ENCODE measurements around the gene HDAC1.
A peak's percentile ranks its signal among the peaks of the same experiment; 100 is the strongest.

The HDAC1 gene

DNA sequence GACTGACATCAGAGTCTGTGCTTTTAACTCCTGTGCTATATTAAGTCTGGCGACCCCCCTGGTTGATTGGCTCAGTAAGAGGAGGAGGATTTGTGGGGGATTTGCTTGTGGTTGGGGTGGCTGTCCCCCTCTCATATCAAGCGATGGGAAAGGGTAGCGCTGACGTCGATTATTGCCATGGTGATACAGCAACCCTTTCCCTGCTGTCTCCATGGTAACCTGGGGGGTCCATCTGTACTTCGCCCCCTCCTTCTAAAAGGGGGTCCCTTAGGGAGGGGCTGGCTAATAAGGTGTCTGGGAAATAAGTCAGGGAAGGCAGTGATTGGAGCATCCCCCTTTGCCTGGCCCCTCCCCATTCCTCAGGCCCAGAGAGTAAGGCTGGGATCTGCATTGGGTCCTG lies 65.7 kb downstream of the HDAC1 start:
- Mint-ChIP-seq H3K27me3 (peaks cover 5% of the 10 kb centered on the region), H3K4me3 (no peak overlapping the region), H3K9me3 (no peaks in the 10 kb centered on the region), H3K27ac (no peak overlapping the region), H3K36me3 (ENCODE audit: low read depth) (no peaks in the 10 kb centered on the region), H3K4me1 (peaks cover 26% of the 10 kb centered on the region)
- DNase-seq (no peak), ATAC-seq (no peak)

DNA sequence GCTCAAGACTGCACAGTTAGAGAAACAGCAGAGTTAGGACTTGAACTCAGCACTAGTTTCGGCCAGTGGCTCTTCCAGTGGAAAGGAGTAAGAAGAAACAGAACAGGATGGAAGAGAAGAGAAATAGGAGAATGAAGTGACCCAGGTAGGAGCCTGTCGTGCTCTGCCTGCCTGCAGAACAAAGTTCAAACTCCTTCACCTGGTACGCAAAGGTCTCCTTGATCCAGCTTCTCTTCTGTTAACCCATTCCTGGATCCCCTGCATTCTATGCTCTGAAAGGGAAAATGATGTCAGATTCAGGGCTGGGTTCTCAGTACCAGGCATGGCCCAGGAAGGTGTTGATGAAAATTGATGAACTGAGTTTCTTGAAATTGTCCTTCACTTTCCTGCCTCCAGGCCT lies 66.6 kb downstream of the HDAC1 start:
- Mint-ChIP-seq H3K27me3 (peaks cover 5% of the 10 kb centered on the region), H3K4me1 (peaks cover 26% of the 10 kb centered on the region), H3K4me3 (no peak overlapping the region), H3K27ac (no peak overlapping the region), H3K36me3 (ENCODE audit: low read depth) (no peaks in the 10 kb centered on the region), H3K9me3 (no peaks in the 10 kb centered on the region)
- ATAC-seq (no peak), DNase-seq (no peak)

DNA sequence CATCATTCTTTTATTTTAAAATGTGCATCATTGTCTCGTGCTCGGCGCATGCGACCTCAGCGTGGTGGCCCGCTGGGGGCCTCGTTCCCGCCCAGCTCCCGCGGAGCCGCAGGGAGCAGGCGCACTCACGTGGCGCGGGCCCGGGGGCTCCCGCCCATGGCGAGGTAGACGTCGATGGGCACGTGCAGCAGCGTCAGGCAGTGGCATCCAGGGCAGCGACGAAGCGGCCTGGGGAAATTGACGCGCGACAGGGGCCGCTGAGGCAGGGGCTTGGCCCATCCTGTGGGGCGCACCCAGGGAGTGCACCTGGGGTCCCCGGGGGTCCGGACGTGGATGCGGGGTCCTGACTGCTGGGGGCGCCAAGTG lies 69.4 kb downstream of the HDAC1 start:
- ATAC-seq (no peak), DNase-seq (no peak)
- Mint-ChIP-seq H3K27ac (no peak overlapping the region), H3K36me3 (ENCODE audit: low read depth) (no peaks in the 10 kb centered on the region), H3K9me3 (no peaks in the 10 kb centered on the region), H3K4me3 (peak overlapping the region; percentile 47), H3K27me3 (peaks cover 5% of the 10 kb centered on the region), H3K4me1 (peaks cover 26% of the 10 kb centered on the region)

DNA sequence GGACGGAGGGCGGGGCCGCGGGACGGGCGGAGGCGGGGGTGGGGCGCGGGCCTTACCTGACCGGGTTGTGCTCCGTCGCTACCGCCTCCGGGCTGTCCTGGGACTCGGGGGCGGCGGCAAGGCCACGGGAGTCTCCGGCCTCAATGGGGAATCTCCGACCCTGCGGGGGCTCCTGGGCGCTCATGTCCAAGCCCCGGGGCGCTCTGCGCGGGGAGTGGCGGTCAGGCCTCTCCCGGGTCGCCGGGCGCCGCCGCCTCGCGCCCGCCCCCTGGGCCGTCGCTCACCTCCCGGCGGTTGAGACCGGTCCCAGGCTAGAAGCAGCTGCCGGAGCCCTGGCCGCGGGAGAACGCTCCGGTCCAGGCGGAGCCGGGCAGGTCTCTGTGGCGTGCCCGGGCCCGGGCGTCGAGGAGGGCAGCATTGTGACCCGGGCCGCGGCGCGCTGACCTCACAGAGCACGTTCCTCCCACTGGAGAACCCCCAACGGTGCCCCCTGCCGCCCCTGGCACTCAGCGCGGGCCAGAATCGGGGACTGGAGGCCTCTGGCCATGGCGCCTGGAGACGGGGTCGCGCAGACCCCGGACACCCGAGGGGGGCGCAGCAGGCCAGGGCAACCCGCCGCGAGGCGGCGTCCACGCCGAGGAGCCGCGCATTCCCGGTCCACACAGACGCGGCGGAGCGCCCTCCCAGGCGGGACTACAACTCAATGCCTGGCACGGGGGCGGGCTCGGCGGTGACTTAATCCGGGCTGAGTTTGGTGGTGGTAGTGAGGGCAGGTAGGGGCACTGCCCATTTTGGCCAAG lies 70.0 kb downstream of the HDAC1 start:
- H3K4me3 Mint-ChIP-seq: peak overlapping the region; percentile 29
- H3K27me3 Mint-ChIP-seq: peaks cover 5% of the 10 kb centered on the region
- DNase-seq: peak; percentile 26
- H3K4me1 Mint-ChIP-seq: peaks cover 26% of the 10 kb centered on the region
- H3K9me3 Mint-ChIP-seq: no peaks in the 10 kb centered on the region
- H3K27ac Mint-ChIP-seq: no peak overlapping the region
- H3K36me3 Mint-ChIP-seq (ENCODE audit: low read depth): no peaks in the 10 kb centered on the region
- ATAC-seq: peak; percentile 38

DNA sequence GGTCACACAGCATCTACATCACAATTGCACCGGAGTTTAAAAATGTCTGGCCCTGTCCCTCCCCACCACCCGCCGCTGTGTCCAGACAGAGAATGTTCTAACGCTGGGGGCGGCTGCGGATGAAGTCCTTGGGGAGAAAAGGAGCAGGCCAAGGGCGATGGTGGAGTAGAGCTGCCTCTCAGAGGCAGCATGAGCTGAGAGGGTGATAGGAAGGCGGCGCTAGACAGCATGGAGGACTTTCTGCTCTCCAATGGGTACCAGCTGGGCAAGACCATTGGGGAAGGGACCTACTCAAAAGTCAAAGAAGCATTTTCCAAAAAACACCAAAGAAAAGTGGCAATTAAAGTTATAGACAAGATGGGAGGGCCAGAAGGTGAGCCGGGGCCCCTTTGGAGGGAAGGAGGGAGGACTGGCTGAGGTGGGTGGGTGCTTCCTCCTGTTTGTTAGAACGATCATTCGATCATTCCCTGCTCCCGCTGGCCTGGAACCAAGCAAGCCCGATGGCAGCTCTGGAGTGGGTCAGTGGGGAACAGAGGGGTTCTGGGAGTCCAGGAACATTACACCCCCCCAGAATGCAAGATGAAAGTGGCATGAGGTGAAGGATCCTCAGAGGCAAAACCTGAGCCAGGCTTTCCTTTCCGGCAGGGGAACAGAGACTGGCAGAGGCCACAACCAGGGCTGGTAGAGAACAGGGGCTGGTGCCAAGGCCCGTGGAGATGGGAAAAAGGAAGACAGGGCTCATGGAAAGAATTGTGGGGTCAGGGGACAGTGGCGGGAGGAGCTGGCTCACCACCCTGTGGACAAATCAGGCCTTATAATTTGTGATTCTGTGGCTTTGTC lies 70.8 kb downstream of the HDAC1 start, which contains the start of the genes FAM229A and TSSK3:
Gene FAM229A (minus strand): TSS at position 12 of the 840 bp plus-strand sequence. CDS start 394 bp downstream, outside the sequence.
Gene TSSK3 (plus strand): TSS at position 66 of the 840 bp plus-strand sequence. CDS start 163 bp downstream, at position 229.
- Mint-ChIP-seq H3K4me1 (peaks cover 23% of the 10 kb centered on the region), H3K4me3 (peak within 1 kb of the TSS; percentile 29), H3K9me3 (no peaks in the 10 kb centered on the region), H3K27me3 (peaks cover 5% of the 10 kb centered on the region), H3K36me3 (ENCODE audit: low read depth) (peaks cover 2% of the 10 kb centered on the region), H3K27ac (peak within 1 kb of the TSS; percentile 39)
- DNase-seq (no peak), ATAC-seq (no peak)

DNA sequence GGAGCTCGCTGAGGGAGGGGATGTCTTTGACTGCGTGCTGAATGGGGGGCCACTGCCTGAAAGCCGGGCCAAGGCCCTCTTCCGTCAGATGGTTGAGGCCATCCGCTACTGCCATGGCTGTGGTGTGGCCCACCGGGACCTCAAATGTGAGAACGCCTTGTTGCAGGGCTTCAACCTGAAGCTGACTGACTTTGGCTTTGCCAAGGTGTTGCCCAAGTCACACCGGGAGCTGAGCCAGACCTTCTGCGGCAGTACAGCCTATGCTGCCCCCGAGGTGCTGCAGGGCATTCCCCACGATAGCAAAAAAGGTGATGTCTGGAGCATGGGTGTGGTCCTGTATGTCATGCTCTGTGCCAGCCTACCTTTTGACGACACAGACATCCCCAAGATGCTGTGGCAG lies 71.8 kb downstream of the HDAC1 start:
- no peak overlapping the region for H3K4me3 Mint-ChIP-seq
- DNase-seq (no peak), ATAC-seq (no peak)
- no peak overlapping the region for H3K27ac Mint-ChIP-seq
- no peaks in the 10 kb centered on the region for H3K9me3 Mint-ChIP-seq
- peaks cover 5% of the 10 kb centered on the region for H3K27me3 Mint-ChIP-seq
- H3K4me1 Mint-ChIP-seq: peaks cover 23% of the 10 kb centered on the region
- peaks cover 6% of the 10 kb centered on the region for H3K36me3 Mint-ChIP-seq (ENCODE audit: low read depth)

DNA sequence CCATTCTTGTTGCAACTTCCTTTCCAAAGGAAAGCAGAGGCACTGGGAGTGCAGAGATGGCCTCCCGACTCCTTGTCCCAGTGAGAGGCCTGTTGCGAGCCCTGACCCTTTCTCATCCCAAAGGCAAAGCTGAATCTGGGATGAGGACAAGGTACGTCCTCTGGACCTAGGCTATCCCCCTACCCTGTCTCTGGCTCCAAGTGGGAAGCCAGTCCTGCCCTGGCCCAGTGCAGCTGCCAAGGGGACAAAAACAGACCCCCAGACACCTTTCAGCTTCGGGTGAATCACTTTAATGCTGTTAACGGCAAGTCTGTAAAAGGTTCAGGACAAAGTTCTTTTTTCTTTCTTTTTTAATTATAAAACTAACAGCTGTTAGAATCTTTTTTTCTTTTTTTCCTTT lies 73.0 kb downstream of the HDAC1 start:
- H3K9me3 Mint-ChIP-seq: no peaks in the 10 kb centered on the region
- H3K27me3 Mint-ChIP-seq: peaks cover 5% of the 10 kb centered on the region
- ATAC-seq (no peak), DNase-seq (no peak)
- H3K4me3 Mint-ChIP-seq: no peak overlapping the region
- peaks cover 16% of the 10 kb centered on the region for H3K4me1 Mint-ChIP-seq
- no peak overlapping the region for H3K27ac Mint-ChIP-seq
- peaks cover 6% of the 10 kb centered on the region for H3K36me3 Mint-ChIP-seq (ENCODE audit: low read depth)

DNA sequence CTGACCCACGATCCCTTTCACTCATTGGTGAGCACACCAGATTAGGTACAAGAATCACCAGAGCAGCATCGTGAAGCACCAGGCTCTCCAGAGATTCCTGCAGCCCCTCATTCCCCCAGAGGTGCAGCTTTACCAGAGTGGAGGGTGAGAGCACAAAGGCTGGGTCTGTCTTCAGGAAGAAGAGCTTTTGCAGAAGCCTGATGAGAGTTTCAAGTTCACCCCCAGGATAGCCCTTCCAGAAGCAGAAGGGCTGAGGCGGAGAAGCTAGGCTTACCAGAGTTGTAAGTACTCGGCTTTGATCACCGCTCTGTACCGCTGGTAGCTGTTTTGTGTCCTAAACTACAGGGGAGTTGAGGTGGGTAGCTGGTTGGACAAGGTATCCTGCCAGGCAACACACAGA lies 73.6 kb downstream of the HDAC1 start:
- H3K27me3 Mint-ChIP-seq: peaks cover 5% of the 10 kb centered on the region
- peaks cover 6% of the 10 kb centered on the region for H3K36me3 Mint-ChIP-seq (ENCODE audit: low read depth)
- H3K9me3 Mint-ChIP-seq: no peaks in the 10 kb centered on the region
- no peak overlapping the region for H3K4me3 Mint-ChIP-seq
- DNase-seq (no peak), ATAC-seq (no peak)
- no peak overlapping the region for H3K27ac Mint-ChIP-seq
- H3K4me1 Mint-ChIP-seq: peaks cover 10% of the 10 kb centered on the region

DNA sequence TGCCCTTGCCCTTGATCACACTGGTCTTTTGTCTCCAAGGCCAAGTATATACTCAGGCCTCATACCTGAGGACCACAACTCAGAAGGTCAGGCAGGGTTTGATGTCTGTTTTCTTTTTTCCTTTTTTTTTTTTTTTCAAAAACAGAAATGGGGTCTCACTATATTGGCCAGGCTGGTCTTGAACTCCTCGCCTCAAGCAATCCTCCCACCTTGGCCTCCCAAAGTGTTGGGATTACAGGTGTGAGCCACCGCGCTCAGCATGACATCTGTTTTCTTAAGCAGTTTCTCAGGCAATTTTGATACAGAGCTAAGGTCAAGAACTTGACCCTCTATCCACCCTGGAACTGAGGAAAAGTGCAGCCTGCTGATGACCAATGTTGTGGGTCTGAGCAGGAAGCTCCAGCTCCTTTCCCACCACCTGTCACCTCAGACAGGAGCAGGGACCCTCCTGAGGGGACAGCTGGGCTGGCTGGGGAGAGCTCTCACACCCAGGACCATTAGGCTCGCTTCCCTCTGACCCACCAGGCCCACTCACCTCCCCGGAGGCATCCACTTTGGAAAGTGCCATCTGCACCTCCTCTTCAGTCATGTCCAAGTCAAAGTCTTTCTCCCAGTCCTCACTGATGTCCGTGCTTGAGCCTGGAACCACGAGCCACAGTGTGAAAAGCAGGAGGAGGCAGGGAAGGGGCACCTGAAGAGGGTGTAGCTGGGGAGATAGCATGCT lies 76.2 kb downstream of the HDAC1 start:
- no peak for DNase-seq
- Mint-ChIP-seq H3K4me1 (peaks cover 9% of the 10 kb centered on the region), H3K36me3 (ENCODE audit: low read depth) (peaks cover 8% of the 10 kb centered on the region), H3K4me3 (no peak overlapping the region), H3K9me3 (no peaks in the 10 kb centered on the region), H3K27ac (no peak overlapping the region), H3K27me3 (no peaks in the 10 kb centered on the region)
- no peak for ATAC-seq

DNA sequence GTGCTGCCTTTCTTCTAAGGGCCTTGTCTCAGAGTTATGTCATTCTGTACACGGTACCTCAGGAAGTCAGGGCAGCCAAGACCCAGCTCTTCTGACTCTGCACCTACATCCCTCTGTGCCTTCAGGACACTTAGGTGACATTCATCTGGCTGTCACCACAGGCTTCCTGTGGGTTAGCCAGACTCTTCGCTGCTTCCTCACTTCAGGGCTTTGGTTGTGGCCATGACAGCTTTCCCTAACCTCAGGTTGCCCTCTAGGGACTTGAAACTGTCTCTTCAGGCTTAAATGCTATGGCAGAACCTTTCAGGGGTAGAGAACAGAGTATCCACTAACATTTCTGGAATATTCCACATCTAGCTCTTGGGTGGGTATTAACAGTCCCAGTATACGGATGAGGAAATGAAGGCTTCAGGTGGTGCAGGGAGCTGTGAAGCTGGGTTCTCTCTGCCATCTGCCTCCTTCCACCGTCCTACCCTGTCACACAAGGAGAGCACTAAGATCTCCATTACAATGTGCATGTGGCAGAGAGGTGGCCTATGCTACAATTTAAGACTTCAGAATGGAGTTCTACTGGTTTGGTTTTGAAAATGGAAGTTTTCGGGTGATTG lies 80.4 kb downstream of the HDAC1 start:
- peak; percentile 20 for DNase-seq
- H3K27ac Mint-ChIP-seq: no peak overlapping the region
- H3K4me1 Mint-ChIP-seq: peaks cover 9% of the 10 kb centered on the region
- no peaks in the 10 kb centered on the region for H3K9me3 Mint-ChIP-seq
- no peaks in the 10 kb centered on the region for H3K27me3 Mint-ChIP-seq
- ATAC-seq: peak; percentile 80
- peaks cover 10% of the 10 kb centered on the region for H3K36me3 Mint-ChIP-seq (ENCODE audit: low read depth)
- no peak overlapping the region for H3K4me3 Mint-ChIP-seq

DNA sequence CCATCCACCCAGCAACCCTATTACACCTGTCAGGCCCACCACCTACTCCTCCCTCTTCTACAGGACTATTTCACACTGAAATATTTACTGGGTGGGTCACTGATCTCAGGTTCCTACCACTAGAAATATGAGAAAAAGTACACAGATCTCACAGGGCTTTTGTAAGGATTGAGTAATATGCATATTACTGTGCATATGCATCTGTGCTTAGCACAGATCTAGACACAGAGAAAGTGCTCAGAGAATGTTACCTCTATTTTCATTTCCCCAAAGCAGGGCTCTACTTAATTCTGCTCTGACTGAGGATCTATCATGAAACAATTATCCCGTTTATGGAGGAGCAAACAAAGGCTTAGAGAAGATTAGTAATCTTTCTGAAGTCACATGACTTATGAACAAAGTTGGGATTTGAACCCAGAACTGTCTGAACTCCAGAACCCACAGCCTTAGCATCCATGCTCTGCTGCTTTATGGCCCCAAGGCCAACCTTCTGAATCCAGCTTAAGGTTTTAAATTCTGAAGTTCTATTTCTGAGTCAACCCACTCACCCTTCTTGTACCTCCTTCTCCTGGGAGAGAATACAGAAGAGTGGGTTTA lies 82.2 kb downstream of the HDAC1 start:
- H3K4me3 Mint-ChIP-seq: no peak overlapping the region
- no peaks in the 10 kb centered on the region for H3K9me3 Mint-ChIP-seq
- H3K36me3 Mint-ChIP-seq (ENCODE audit: low read depth): peaks cover 12% of the 10 kb centered on the region
- H3K27ac Mint-ChIP-seq: no peak overlapping the region
- no peaks in the 10 kb centered on the region for H3K27me3 Mint-ChIP-seq
- H3K4me1 Mint-ChIP-seq: peaks cover 9% of the 10 kb centered on the region
- ATAC-seq (no peak), DNase-seq (no peak)

DNA sequence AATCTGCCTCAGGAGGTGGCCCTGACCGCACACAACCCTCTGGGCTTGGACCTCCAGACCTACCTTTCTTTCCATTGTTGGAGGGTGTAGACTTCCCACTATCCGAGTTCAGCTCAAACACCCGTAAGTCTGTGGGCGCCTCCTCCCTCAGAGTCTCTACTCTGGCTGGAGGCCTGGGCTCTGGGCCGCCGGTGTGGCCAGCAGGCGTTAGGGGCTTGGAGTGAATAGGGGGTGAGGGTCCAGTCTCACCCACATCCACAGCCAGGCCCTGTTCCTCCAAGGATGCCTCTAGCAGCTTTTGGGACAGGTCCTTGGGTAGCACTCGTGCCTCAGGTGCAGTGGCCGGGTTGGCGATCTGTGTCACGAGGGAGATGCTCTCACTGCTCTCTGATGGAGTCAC lies 84.3 kb downstream of the HDAC1 start:
- H3K36me3 Mint-ChIP-seq (ENCODE audit: low read depth): peaks cover 19% of the 10 kb centered on the region
- peaks cover 9% of the 10 kb centered on the region for H3K4me1 Mint-ChIP-seq
- no peaks in the 10 kb centered on the region for H3K27me3 Mint-ChIP-seq
- H3K27ac Mint-ChIP-seq: no peak overlapping the region
- no peaks in the 10 kb centered on the region for H3K9me3 Mint-ChIP-seq
- no peak overlapping the region for H3K4me3 Mint-ChIP-seq
- DNase-seq (no peak), ATAC-seq (no peak)

DNA sequence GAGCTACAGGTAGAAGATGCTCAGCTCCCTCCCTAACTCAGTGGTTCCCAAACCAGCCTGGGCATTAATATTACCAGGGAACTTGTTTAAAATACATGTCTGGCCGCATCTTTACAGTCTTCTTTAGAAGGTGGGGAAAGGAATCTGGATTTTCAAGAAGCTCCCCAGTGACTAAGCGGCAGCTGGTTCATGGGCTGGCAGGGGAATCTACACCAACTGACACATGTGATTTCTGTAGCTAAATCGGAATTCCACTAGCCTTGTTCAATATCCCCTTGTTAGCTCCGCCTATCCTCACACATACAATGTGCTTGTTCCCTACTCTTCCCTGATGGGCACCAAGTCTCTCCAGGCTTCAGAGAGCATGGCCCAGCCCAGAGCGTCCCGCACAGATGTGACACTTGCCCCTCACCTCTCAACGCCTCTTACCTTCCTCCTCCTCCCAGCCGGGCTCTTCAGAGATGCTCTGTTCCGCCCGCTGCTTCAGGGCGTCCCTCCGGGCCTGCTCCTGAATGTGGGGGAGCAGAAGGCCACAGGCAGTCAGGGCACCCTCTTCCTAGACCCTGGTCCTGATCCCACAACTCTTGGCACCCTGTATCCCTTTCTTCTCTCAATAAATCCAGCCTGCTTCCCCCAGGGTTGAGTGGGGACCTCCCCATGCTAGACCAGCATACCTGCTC lies 85.8 kb downstream of the HDAC1 start:
- no peaks in the 10 kb centered on the region for H3K9me3 Mint-ChIP-seq
- H3K4me3 Mint-ChIP-seq: no peak overlapping the region
- no peak overlapping the region for H3K27ac Mint-ChIP-seq
- DNase-seq: no peak
- peaks cover 17% of the 10 kb centered on the region for H3K36me3 Mint-ChIP-seq (ENCODE audit: low read depth)
- peaks cover 2% of the 10 kb centered on the region for H3K4me1 Mint-ChIP-seq
- no peak for ATAC-seq
- H3K27me3 Mint-ChIP-seq: no peaks in the 10 kb centered on the region
